ENCODE results near the gene LRRFIP2. TPM values are rescaled to one million over a fixed set of nuclear protein-coding genes. Genes with fewer than 3 reads are reported as not detected.

LRRFIP2 gene
- total and polyA plus RNA-seq, 2 of the 8 experiments (the other 6 are each of a cell fraction or from before 2014, with no cell fraction given) = 8.8 to 25.6 TPM

DNA sequence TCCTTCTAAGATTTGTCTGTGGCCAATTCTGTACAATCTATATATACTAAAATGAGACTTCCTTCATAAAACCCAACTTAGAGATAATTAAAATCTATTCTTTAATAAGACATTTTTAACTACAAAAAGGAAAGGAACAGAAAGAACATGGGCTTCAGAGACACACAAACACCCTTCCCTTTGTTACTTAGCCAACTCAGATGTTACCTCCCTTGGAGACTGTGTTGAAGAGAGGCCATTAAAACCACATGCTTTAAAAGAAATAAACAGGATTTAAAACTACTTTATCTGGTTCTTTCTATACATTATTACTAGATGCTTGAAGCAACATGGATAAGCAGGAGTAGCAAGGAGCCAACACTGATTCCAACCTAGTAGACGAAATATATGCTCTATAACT is 42.0 kb downstream of the LRRFIP2 start (continued):
- TF ChIP-seq, protein P1, sequence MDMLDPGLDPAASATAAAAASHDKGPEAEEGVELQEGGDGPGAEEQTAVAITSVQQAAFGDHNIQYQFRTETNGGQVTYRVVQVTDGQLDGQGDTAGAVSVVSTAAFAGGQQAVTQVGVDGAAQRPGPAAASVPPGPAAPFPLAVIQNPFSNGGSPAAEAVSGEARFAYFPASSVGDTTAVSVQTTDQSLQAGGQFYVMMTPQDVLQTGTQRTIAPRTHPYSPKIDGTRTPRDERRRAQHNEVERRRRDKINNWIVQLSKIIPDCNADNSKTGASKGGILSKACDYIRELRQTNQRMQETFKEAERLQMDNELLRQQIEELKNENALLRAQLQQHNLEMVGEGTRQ (IDR thresholded peaks at IDR 0.05; ENCODE audit: low read length) = no peak
